ENCODE measurements around the gene YDJC. TPM values are rescaled to one million over a fixed set of nuclear protein-coding genes. Genes with fewer than 3 reads are reported as not detected.
A peak's percentile ranks its signal among the peaks of the same experiment; 100 is the strongest.
"Not testable (repeated sequence)": the region's sequence is repeated elsewhere in the genome, so short reads cannot be mapped to it uniquely, and the experiment has no call there.

YDJC gene
- total RNA-seq, 1 donor from 2014 or later: 12.3 TPM

DNA sequence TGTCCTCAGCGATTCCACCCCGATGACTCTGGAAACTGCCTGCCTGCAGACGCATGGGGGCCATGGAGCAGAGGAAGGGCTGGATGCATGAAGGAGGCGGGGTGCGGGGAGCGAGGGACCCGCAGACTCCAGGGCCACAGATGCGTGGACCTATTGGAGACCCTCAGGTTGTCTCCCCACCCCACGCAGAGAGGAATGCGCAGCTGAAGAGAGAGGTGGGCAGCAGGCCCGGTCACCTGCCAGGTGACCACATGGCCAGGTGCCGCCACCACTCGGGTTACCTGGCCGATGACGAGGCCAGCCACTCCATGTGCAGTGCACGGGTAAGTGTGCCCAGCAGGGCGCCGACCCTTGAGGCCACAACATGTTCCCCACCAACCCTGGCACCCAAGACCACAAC lies 3.1 kb upstream of the YDJC start:
- no peak for DNase-seq (ENCODE audit: low read depth in 2 of 2)

DNA sequence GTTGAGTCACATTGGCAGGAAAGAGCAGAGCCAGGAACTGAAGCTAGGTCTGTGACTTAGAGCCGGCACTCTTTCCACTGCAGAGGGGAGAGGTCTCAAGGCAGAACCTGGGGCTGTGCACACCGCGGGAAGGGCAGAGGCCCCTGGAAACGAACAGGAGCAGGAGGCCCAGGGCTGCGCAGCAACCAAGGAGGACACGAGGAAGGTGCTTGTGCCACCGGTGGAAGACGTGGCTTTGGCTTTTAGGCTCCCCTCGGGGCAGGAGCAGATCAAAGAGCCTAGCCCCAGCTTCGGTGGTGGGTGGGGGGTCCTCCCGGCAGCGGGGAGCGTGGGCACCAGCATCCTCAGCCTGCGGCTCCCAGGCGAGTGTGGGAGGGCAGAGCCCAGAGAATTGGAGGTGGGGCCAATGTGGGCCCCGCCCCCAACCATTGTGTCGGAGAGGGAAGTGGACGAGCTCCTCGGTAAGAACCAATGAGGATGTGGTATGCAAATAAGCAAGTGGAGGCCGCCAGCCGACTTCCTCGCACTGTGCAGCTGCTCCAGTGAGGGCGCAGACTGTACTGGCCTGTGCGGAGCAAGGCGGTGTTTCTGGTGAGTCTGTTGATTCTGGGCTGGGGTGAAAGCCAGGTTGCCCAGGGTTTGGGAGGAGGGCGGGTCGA lies 2.5 kb upstream of the YDJC start, which contains the start of gene CCDC116:
Gene CCDC116, plus strand, starts transcription at position 524 of the 659 bp plus-strand sequence. CDS start 422 bp downstream, outside the sequence.
- DNase-seq (ENCODE audit: low read depth in 2 of 2): peak in 1 of 2 donors; percentile 45

GRCh38 chr22:21631025-21631424 lies 1.2 kb upstream of the YDJC start:
- no peak for DNase-seq (ENCODE audit: low read depth in 2 of 2)

- DNase-seq (ENCODE audit: low read depth in 2 of 2): no peak
These were observed 1.2 kb downstream of the YDJC start for GRCh38 chr22:21628386-21629254.

GRCh38 chr22:21626735-21627469 lies 2.9 kb downstream of the YDJC start:
- no peak for DNase-seq (ENCODE audit: low read depth in 2 of 2)

DNA sequence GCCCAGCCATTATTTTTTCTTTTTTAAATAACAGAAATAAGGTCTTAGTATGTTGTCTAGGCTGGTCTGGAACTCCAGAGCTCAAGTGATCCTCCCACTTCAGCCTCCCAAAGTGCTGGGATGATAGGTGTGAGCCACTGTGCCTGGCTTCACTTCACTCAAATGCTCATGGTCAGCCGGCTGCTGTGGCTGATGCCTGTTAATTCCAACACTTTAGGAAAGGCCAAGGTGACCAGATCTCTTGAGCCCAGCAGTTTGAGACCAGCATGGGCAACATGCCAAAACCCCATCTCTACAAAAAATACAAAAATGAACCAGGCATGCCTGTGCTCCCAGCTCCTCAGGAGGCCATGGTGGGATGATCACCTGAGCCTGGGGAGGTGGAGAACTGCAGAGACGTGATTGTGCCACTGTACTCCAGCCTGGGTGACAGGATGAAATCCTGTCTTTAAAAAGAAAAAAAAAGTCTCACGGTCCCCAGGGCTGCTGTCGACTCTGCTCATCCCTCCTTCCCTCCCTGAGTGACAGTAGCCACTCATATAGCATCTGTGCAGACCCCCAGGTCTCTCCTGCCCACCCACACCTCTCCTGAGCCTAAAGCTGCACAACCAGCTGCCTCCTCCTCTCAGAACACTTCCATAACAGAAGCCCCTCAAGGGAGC lies 3.6 kb downstream of the YDJC start:
- DNase-seq (ENCODE audit: low read depth in 2 of 2): no peak

GRCh38 chr22:21624880-21625791 lies 4.7 kb downstream of the YDJC start:
- no peak for DNase-seq (ENCODE audit: low read depth in 2 of 2)

GRCh38 chr22:21624120-21624879 lies 5.5 kb downstream of the YDJC start:
- DNase-seq (ENCODE audit: low read depth in 2 of 2): no peak

GRCh38 chr22:21623648-21623970 lies 6.2 kb downstream of the YDJC start:
- DNase-seq (ENCODE audit: low read depth in 2 of 2): no peak

DNA sequence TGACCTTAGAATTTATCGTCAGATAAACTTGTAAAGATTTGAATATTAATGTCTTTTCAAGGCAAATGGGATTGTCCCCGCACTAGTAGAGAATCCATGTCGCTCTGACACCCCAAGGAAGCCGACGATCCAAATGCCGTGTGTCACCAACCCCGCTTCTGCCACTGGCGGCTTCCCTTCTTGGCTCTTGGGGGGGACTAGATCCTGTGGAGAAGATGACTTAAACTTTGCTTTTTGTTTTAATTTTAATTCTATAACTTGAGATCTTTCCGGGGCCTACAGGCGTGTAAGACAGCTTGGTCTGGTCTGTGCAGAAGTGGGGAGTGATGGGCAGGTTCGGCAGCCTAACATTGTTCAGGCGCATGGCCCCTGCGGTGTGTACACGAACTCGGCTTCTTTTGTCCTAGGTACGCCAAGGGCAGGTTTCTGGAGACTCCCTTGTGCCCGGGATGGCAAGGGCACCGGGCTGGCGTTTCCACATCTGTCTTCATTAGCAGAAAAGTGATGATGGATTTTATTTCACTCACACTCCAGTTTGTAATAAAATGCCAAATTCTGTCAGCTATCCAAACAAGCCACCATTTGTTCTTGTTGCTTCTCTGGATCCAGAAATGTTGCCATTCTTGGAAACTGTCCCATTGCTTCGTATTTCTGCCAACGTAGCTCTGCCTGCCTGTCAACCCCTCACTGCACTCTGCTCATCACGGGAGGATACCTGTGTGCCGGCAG lies 6.7 kb downstream of the YDJC start:
- no peak for DNase-seq (ENCODE audit: low read depth in 2 of 2)

DNA sequence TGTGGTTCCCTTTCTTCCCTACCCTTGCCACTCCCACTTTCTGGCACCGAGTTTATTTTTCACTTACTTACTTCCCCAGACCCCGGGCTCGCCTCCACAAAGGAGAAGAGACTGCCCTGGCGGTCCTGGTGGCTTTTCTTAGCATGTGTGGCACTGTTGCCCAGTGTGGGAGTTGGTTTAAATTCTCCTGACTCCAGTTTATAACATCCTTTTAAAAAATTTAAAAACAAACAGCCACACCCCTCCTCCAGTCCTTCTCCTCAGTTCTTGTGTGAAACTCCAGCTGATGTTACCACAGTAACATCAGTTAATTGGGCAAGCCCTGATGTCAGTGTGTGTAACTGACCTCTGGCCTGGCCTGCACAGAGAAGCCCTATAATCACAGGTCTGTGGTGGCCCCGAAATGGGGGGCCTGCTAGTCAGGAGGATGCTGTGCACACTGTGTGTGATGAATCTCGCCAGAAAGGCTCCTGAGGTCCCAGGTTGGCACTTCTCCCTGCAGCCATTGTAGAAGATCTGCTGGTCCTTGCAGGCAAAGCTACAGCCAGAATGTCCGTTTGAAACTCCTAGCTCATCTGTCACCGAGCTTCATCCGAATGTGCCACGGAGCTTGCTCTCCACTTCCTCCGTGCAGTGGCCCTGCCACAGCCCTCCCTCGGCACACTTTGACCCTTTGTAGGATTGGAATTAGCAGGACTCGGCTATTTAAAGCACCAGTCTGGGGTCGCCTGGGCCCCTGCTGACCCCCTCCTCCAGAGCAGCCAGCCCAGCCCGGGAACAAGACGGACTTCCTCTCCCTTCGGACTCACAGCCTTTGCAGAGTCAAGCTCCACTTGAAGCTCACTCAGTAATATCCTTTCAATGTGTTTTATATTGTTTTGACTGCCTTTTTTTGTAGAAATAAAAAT lies 7.6 kb downstream of the YDJC start:
- DNase-seq (ENCODE audit: low read depth in 2 of 2): no peak

- DNase-seq (ENCODE audit: low read depth in 2 of 2): no peak
These were observed 8.8 kb downstream of the YDJC start for GRCh38 chr22:21621025-21621424.

DNA sequence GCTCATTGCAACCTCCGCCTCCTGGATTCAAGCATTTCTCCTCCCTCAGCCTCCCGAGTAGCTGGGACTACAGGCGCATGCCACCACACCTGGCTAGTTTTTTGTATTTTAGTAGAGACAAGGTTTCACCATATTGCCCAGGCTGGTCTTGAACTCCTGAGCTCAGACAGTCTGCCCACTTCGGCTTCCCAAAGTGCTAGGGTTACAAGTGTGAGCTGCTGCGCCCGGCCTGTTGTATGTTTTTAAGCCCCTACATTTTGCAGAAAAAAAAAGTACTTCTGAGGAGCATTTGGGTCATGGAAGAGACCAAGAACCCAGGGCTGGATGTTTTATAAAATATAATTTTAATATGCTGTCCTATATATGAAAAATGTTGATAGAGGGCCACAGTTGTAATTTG lies 12.5 kb downstream of the YDJC start:
- not testable (repeated sequence) for DNase-seq (ENCODE audit: low read depth in 2 of 2)

DNA sequence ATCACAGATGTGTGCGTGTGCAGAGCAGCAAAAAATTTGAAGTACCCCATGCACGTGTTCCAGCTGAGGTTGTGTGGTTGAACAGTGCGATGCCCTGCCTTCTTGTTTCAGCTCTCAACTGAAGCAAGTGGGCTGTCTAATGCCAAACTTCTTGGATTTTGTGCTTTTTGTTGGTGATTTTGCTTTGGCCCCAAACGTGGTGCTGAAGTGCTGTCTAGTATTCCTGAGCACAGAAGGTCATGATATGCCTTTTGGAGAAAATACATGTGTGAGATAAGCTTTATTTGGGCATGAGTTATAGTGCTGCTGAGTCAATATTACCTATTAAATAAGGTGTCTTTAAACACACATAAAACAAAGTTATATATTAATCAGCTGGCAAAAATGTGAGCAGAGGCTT lies 14.1 kb downstream of the YDJC start:
- DNase-seq (ENCODE audit: low read depth in 2 of 2): no peak

- no peak for DNase-seq (ENCODE audit: low read depth in 2 of 2)
These were observed 16.1 kb downstream of the YDJC start for GRCh38 chr22:21613553-21614233.

DNA sequence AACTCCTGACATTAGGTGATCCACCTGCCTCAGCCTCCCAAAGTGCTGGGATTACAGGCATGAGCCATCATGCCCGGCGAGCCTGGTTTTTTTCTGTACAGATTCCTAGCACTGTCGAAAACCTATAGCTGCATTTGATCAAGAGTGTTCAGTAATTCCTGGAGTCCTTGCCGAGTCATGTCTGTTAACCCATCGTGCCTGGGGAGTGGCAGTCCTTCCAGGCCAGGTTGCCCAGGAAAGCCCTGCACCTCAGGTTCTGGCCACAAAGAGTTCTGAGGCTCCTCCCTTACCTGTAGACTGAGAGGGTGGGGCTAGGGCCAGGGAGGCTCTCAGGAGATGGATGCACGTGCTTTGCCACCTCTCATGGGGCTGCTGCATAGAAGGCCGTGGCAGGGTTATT lies 17.0 kb downstream of the YDJC start:
- no peak for DNase-seq (ENCODE audit: low read depth in 2 of 2)

GRCh38 chr22:21611210-21611977 lies 18.4 kb downstream of the YDJC start:
- DNase-seq (ENCODE audit: low read depth in 2 of 2): no peak
